Measurements from ENCODE around the gene TTC34.

Gene TTC34

GRCh38 chr1:2601721-2602303 lies 199.7 kb downstream of the TTC34 start:
- H3K18ac ChIP-seq (ENCODE audit: low read depth in 1 of 2, low read length in 2 of 2) = no peak overlapping the region
- no peak overlapping the region for H2AK5ac ChIP-seq (ENCODE audit: low read length, severe bottlenecking)
- H2BK120ac ChIP-seq (ENCODE audit: low read depth, low read length) = no peak overlapping the region
- H2BK15ac ChIP-seq (ENCODE audit: low read depth, poor library complexity, severe bottlenecking) = no peak overlapping the region
- no peak overlapping the region for H3K4me2 ChIP-seq (ENCODE audit: low read length, poor library complexity, severe bottlenecking)
- no peak overlapping the region for H2BK12ac ChIP-seq (ENCODE audit: low read length in 2 of 2)
- H4K8ac ChIP-seq (ENCODE audit: low read length) = no peak overlapping the region
- no peak overlapping the region for H3K9ac ChIP-seq (ENCODE audit: low read length)
- H3K14ac ChIP-seq (ENCODE audit: low read length in 2 of 2) = no peak overlapping the region
- H3K79me1 ChIP-seq (replicated peaks; ENCODE audit: low read length, poor library complexity, severe bottlenecking) = no peaks in the 10 kb centered on the region
- H2AFZ ChIP-seq (ENCODE audit: low read depth, low read length) = no peak overlapping the region
- H2BK5ac ChIP-seq (ENCODE audit: low read depth, low read length, poor library complexity, severe bottlenecking) = no peak overlapping the region
- H3K4ac ChIP-seq (ENCODE audit: low read depth in 1 of 2, low read length in 2 of 2) = no peak overlapping the region
- H3K9me3 ChIP-seq (ENCODE audit: control insufficient read depth, low read length) = peaks cover 3% of the 10 kb centered on the region
- no peak overlapping the region for H3K4me3 ChIP-seq (ENCODE audit: insufficient read depth in 1 of 2, low read depth in 1 of 2, low read length in 2 of 2)
- H4K91ac ChIP-seq (ENCODE audit: low read length) = no peak overlapping the region
- peaks cover 17 to 52% of the 10 kb centered on the region in 2 experiments for H3K27me3 ChIP-seq (ENCODE audit: control insufficient read depth in 1 of 2, insufficient read depth in 1 of 2, low read length in 2 of 2)
- WGBS = 85% methylated on average over 16 of the region's 18 CpGs
- H3K23ac ChIP-seq (ENCODE audit: low read length in 2 of 2) = no peak overlapping the region
- no peak overlapping the region for H3K27ac ChIP-seq (ENCODE audit: low read length, poor library complexity, severe bottlenecking)
- no peaks in the 10 kb centered on the region for H3K36me3 ChIP-seq (ENCODE audit: control insufficient read depth in 1 of 2, insufficient read depth in 2 of 2, low read depth in 1 of 2, low read length in 2 of 2)
- H3K4me1 ChIP-seq (ENCODE audit: control insufficient read depth, insufficient read depth, low read depth, low read length) = no peaks in the 10 kb centered on the region
- no peak for DNase-seq

- Histone ChIP-seq H3K23ac (ENCODE audit: low read length in 2 of 2) (no peak overlapping the region), H4K8ac (ENCODE audit: low read length) (no peak overlapping the region), H3K27ac (ENCODE audit: low read length, poor library complexity, severe bottlenecking) (no peak overlapping the region), H3K4me3 (ENCODE audit: insufficient read depth in 1 of 2, low read depth in 1 of 2, low read length in 2 of 2) (no peak overlapping the region), H2BK15ac (ENCODE audit: low read depth, poor library complexity, severe bottlenecking) (no peak overlapping the region), H2BK5ac (ENCODE audit: low read depth, low read length, poor library complexity, severe bottlenecking) (no peak overlapping the region), H3K4me2 (ENCODE audit: low read length, poor library complexity, severe bottlenecking) (no peak overlapping the region), H2BK120ac (ENCODE audit: low read depth, low read length) (no peak overlapping the region), H4K91ac (ENCODE audit: low read length) (no peak overlapping the region), H3K4me1 (ENCODE audit: control insufficient read depth, insufficient read depth, low read depth, low read length) (peaks cover 3% of the 10 kb centered on the region), H2BK12ac (ENCODE audit: low read length in 2 of 2) (no peak overlapping the region), H3K14ac (ENCODE audit: low read length in 2 of 2) (no peak overlapping the region), H2AFZ (ENCODE audit: low read depth, low read length) (no peak overlapping the region), H3K79me1 (replicated peaks; ENCODE audit: low read length, poor library complexity, severe bottlenecking) (no peaks in the 10 kb centered on the region), H3K9me3 (ENCODE audit: control insufficient read depth, low read length) (peaks cover 3% of the 10 kb centered on the region), H3K9ac (ENCODE audit: low read length) (no peak overlapping the region), H3K4ac (ENCODE audit: low read depth in 1 of 2, low read length in 2 of 2) (no peak overlapping the region), H3K36me3 (ENCODE audit: control insufficient read depth in 1 of 2, insufficient read depth in 2 of 2, low read depth in 1 of 2, low read length in 2 of 2) (no peaks in the 10 kb centered on the region), H3K27me3 (ENCODE audit: control insufficient read depth in 1 of 2, insufficient read depth in 1 of 2, low read length in 2 of 2) (peaks cover 17 to 42% of the 10 kb centered on the region in 2 experiments), H3K18ac (ENCODE audit: low read depth in 1 of 2, low read length in 2 of 2) (no peak overlapping the region), H2AK5ac (ENCODE audit: low read length, severe bottlenecking) (no peak overlapping the region)
- DNase-seq = no peak
- WGBS = 56% methylated on average over 2 of the region's 3 CpGs
Observed at GRCh38 chr1:2598329-2598931, 203.1 kb downstream of the TTC34 start.

GRCh38 chr1:2597441-2598328 lies 203.8 kb downstream of the TTC34 start:
- Histone ChIP-seq H3K4me2 (ENCODE audit: low read length, poor library complexity, severe bottlenecking) (no peak overlapping the region), H4K8ac (ENCODE audit: low read length) (no peak overlapping the region), H2BK12ac (ENCODE audit: low read length in 2 of 2) (no peak overlapping the region), H3K36me3 (ENCODE audit: control insufficient read depth in 1 of 2, insufficient read depth in 2 of 2, low read depth in 1 of 2, low read length in 2 of 2) (no peaks in the 10 kb centered on the region), H2BK5ac (ENCODE audit: low read depth, low read length, poor library complexity, severe bottlenecking) (no peak overlapping the region), H2AFZ (ENCODE audit: low read depth, low read length) (no peak overlapping the region), H3K27ac (ENCODE audit: low read length, poor library complexity, severe bottlenecking) (no peak overlapping the region), H3K4me1 (ENCODE audit: control insufficient read depth, insufficient read depth, low read depth, low read length) (peaks cover 3% of the 10 kb centered on the region), H4K91ac (ENCODE audit: low read length) (no peak overlapping the region), H3K4ac (ENCODE audit: low read depth in 1 of 2, low read length in 2 of 2) (no peak overlapping the region), H3K14ac (ENCODE audit: low read length in 2 of 2) (no peak overlapping the region), H2AK5ac (ENCODE audit: low read length, severe bottlenecking) (no peak overlapping the region), H2BK120ac (ENCODE audit: low read depth, low read length) (no peak overlapping the region), H3K18ac (ENCODE audit: low read depth in 1 of 2, low read length in 2 of 2) (no peak overlapping the region), H2BK15ac (ENCODE audit: low read depth, poor library complexity, severe bottlenecking) (no peak overlapping the region), H3K79me1 (replicated peaks; ENCODE audit: low read length, poor library complexity, severe bottlenecking) (no peaks in the 10 kb centered on the region), H3K9me3 (ENCODE audit: control insufficient read depth, low read length) (peaks cover 3% of the 10 kb centered on the region), H3K4me3 (ENCODE audit: insufficient read depth in 1 of 2, low read depth in 1 of 2, low read length in 2 of 2) (no peak overlapping the region), H3K9ac (ENCODE audit: low read length) (no peak overlapping the region), H3K23ac (ENCODE audit: low read length in 2 of 2) (no peak overlapping the region), H3K27me3 (ENCODE audit: control insufficient read depth in 1 of 2, insufficient read depth in 1 of 2, low read length in 2 of 2) (peaks cover 14 to 42% of the 10 kb centered on the region in 2 experiments)
- no peak for DNase-seq
- WGBS = 85% methylated on average over 34 of the region's 34 CpGs

All from mesenchymal stem cell (in vitro differentiated cells and primary cell).